ENCODE data around the gene CABLES2.

Gene CABLES2

DNA sequence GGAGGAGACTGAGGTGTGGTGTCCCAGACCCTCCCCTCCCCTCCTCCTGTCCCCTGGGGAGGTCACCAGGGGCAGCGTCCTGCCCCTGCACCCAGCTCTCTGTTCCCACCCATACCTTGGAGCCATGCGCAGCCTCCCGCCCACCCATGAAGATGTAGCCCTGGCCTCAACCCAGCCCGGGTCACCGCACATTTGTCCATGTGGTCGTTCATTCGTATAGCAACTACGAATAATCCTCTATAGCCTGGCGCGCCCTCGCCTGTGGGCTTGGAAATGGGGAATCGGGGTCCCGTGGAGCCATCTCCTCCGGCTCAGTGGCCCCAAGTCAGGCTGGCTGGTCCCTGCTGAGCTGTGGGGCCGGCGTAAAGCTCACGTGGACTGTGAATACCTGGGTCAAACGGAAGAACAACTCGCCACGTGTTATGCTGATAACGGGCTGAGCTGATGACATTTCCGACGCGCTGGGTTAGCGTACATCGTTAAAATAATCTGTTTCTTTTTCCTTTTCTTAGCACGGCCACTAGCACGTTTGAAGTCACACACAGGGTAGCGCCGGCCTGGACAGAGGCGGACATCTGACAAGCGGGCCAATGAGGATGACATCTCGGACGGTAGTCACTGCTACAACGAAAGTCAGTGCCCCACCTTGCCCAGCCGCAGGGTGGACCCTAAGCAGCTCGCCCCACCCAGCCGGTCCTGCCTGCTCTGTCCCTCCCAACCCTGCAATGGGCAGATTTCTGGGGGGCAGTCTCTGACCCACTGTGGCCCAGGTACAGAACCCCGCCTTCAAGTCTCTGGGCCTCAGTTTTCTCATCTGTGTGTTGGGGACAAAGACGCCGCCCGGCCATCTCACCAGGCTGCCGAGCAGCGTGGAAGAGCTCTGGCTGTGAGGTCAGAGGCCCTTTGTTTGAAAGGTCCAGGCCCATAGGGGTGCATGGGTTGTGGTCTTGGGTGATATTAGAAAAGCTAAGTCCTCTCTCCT is 40.1 kb upstream of the CABLES2 start:
- no peak overlapping the region for H3K4me3 ChIP-seq (ENCODE audit: low read depth, low read length)
- no peaks in the 10 kb centered on the region for H3K27me3 ChIP-seq (replicated peaks)
- H3K27ac ChIP-seq = no peak overlapping the region
- no peaks in the 10 kb centered on the region for H3K36me3 ChIP-seq (replicated peaks)
- TF ChIP-seq, protein P1, sequence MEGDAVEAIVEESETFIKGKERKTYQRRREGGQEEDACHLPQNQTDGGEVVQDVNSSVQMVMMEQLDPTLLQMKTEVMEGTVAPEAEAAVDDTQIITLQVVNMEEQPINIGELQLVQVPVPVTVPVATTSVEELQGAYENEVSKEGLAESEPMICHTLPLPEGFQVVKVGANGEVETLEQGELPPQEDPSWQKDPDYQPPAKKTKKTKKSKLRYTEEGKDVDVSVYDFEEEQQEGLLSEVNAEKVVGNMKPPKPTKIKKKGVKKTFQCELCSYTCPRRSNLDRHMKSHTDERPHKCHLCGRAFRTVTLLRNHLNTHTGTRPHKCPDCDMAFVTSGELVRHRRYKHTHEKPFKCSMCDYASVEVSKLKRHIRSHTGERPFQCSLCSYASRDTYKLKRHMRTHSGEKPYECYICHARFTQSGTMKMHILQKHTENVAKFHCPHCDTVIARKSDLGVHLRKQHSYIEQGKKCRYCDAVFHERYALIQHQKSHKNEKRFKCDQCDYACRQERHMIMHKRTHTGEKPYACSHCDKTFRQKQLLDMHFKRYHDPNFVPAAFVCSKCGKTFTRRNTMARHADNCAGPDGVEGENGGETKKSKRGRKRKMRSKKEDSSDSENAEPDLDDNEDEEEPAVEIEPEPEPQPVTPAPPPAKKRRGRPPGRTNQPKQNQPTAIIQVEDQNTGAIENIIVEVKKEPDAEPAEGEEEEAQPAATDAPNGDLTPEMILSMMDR (IDR thresholded peaks at IDR 0.05; ENCODE audit: low read depth, low read length, missing control alignments) = no peak
- no peak for DNase-seq
- in situ Hi-C loops (cut with HindIII; ENCODE audit: low pct_ligation_motif_present, low sequenced_read_pairs) = loop anchor here (25.0 kb wide), 1 partner anchor 90 kb away; no protein-coding TSS in a partner anchor

DNA sequence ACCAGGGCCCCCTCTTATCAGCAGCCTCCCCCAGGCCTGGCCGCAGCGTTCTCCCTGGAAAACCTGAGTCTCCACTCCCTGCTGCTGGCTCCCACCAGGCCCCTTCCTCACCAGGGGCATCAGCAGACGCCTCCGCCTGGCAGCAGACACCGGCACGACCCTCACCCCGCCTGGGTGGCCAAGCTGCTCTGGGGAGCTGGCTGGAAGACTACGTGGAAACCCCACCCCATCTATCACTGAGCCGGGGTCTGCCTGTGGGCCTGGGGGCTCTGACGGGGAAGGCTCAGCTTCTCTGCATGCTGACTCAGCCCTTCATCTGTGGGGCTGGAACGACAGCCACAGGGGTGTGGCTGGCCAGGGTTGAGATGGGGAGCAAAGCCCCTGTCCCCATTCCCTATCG is 39.4 kb upstream of the CABLES2 start:
- DNase-seq = no peak
- Histone ChIP-seq H3K27ac (no peak overlapping the region), H3K27me3 (replicated peaks) (no peaks in the 10 kb centered on the region), H3K4me3 (ENCODE audit: low read depth, low read length) (no peak overlapping the region), H3K36me3 (replicated peaks) (no peaks in the 10 kb centered on the region)
- in situ Hi-C loops (cut with HindIII; ENCODE audit: low pct_ligation_motif_present, low sequenced_read_pairs) = loop anchor here (25.0 kb wide), 1 partner anchor 91 kb away; no protein-coding TSS in a partner anchor
- TF ChIP-seq, protein P1 (IDR thresholded peaks at IDR 0.05; ENCODE audit: low read depth, low read length, missing control alignments) = no peak

DNA sequence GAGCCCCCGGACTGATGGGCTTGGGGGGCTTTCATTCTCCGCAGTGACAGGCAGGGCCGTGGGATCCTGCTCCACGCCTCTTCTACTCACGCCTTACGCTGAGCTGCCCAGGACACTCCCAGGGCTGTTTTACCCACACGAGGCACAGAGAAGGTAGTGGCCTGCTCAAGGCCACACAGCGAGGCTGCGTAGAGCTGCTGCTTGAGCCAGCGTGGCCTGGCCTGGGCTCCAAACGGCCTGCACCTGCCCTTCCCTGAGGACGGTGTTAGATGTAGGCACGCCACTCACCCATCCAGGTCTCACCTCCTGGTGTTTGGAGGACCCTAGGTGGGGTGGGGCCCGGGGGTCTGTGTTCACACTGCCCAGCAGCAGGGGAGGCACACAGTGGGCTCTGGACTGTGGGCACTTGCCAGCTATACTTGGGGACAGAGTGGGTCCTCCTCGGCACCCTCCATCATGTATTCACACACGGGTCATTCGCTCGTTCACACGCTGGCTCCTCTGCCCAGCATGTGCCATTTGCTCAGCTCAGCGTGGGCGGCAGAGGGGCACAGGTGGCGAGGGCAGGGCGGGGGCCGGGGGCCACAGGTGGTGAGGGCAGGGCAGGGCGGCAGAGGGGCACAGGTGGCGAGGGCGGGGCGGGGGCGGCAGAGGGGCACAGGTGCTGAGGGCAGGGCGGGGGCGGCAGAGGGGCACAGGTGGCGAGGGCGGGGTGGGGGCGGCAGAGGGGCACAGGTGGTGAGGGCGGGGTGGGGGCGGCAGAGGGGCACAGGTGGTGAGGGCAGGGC is 38.7 kb upstream of the CABLES2 start:
- TF ChIP-seq, protein P1 (IDR thresholded peaks at IDR 0.05; ENCODE audit: low read depth, low read length, missing control alignments) = no peak
- H3K36me3 ChIP-seq (replicated peaks) = no peaks in the 10 kb centered on the region
- in situ Hi-C loops (cut with HindIII; ENCODE audit: low pct_ligation_motif_present, low sequenced_read_pairs) = loop anchor here (25.0 kb wide), 1 partner anchor 92 kb away; no protein-coding TSS in a partner anchor
- no peak overlapping the region for H3K27ac ChIP-seq
- H3K27me3 ChIP-seq (replicated peaks) = no peaks in the 10 kb centered on the region
- no peak for DNase-seq
- no peak overlapping the region for H3K4me3 ChIP-seq (ENCODE audit: low read depth, low read length)

DNA sequence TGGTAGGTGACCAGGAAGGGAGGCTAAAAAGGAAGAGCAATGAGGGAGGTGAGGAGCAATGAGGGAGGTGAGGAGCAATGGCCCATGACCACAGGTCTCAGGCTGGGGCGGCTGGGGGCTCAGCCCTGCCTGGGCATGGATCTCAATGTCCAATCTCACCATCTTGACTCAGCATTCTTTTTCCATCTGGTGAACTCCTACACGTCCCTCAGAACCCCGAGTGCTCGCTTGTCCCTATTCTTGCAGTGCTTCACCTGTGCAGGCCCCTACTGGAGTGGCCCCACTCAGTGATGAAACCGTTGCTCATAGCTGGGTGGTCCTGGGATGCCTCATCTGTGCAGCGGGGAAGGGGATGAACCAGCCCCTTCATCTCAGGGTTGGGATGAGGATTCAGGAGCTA is 37.2 kb upstream of the CABLES2 start:
- Histone ChIP-seq H3K36me3 (replicated peaks) (no peaks in the 10 kb centered on the region), H3K27ac (no peak overlapping the region), H3K4me3 (ENCODE audit: low read depth, low read length) (no peak overlapping the region), H3K27me3 (replicated peaks) (no peaks in the 10 kb centered on the region)
- DNase-seq = no peak
- TF ChIP-seq, protein P1 (IDR thresholded peaks at IDR 0.05; ENCODE audit: low read depth, low read length, missing control alignments) = no peak
- in situ Hi-C loops (cut with HindIII; ENCODE audit: low pct_ligation_motif_present, low sequenced_read_pairs) = loop anchor here (25.0 kb wide), 1 partner anchor 93 kb away; no protein-coding TSS in a partner anchor

DNA sequence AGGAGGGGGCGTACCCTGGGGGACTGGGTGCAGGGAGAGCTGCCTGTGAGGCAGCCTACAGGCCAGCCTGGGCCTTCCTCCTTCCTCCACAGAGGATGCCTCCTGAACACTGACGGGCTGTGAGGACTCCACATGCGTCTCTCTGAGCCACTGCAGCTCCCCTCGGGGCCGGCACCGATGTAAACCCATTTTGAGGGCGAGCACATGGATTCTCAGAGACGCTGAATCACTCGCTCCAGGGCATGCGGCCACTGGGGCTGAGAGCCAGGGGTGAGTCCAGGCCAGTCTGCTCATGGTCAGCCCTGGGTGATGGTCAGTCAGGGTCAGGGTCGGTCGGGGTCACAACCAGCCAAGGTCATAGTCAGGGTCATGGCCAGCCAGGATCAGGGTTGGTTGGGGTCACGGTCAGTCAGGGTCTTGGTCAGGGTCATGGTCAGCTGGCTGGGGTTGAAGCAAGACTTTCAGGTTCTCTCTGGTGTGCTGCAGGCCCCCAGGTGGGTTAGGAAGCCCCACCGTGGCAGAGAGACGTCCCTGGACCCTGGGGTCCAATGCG is 35.0 kb upstream of the CABLES2 start:
- DNase-seq = no peak
- H3K4me3 ChIP-seq (ENCODE audit: low read depth, low read length) = no peak overlapping the region
- H3K27me3 ChIP-seq (replicated peaks) = no peaks in the 10 kb centered on the region
- TF ChIP-seq, protein P1 (IDR thresholded peaks at IDR 0.05; ENCODE audit: low read depth, low read length, missing control alignments) = no peak
- in situ Hi-C loops (cut with HindIII; ENCODE audit: low pct_ligation_motif_present, low sequenced_read_pairs) = loop anchor here (25.0 kb wide), 1 partner anchor 95 kb away; no protein-coding TSS in a partner anchor
- H3K36me3 ChIP-seq (replicated peaks) = no peaks in the 10 kb centered on the region
- H3K27ac ChIP-seq = no peak overlapping the region
